Inflammatory macrophage (primary cell): ENCODE data around the gene CLDN19.

ENCODE experiments used
- DNase-seq, 2 donors: peaks; one replicate each; pipeline ENCODE4 v3.0.0-alpha.2; 2020 to 2022
- total RNA-seq, 18 experiments: gene quantifications; one replicate each; lab custom pipeline; 2026; ENCODE audit warnings: mixed read lengths in 6 of 18, inconsistent platforms in 2 of 18; lab: John Stamatoyannopoulos, UW

The CLDN19 gene
- 0 to 0.06 (median 0) reads per million in 18 experiments for total RNA-seq

- no peak for DNase-seq
Measured at GRCh38 chr1:42739753-42740700, at the start of gene CLDN19. Gene CLDN19 (minus strand): TSS chr1:42740236. CDS start chr1:42740063, 173 bp downstream.

GRCh38 chr1:42788021-42788420 lies 48.0 kb upstream of the CLDN19 start:
- no peak for DNase-seq

GRCh38 chr1:42786097-42786496 lies 46.1 kb upstream of the CLDN19 start:
- no peak for DNase-seq

- peak in 1 of 2 donors; percentile 9 for DNase-seq
Measured at GRCh38 chr1:42784946-42785693, 45.1 kb upstream of the CLDN19 start, which contains the start of gene TMEM269. Gene TMEM269 (plus strand): TSS chr1:42784991. CDS start chr1:42789894, 4,903 bp downstream.

- no peak for DNase-seq
Measured at GRCh38 chr1:42784547-42784945, 44.5 kb upstream of the CLDN19 start.

GRCh38 chr1:42783092-42783491 lies 43.1 kb upstream of the CLDN19 start:
- DNase-seq, result no peak

- no peak for DNase-seq
Measured at GRCh38 chr1:42780176-42780575, 40.1 kb upstream of the CLDN19 start.

- DNase-seq, result no peak
Measured at GRCh38 chr1:42779725-42780124, 39.7 kb upstream of the CLDN19 start.

- DNase-seq, result peak; percentile 47 to 48
Measured at GRCh38 chr1:42777852-42778251, 37.8 kb upstream of the CLDN19 start.

- no peak for DNase-seq
Measured at GRCh38 chr1:42776502-42776901, 36.5 kb upstream of the CLDN19 start.

GRCh38 chr1:42774928-42775526 lies 35.0 kb upstream of the CLDN19 start:
- peak; percentile 64 to 86 for DNase-seq

GRCh38 chr1:42773420-42773819 lies 33.4 kb upstream of the CLDN19 start:
- DNase-seq, result no peak

GRCh38 chr1:42769811-42770210 lies 29.8 kb upstream of the CLDN19 start:
- DNase-seq, result no peak

- DNase-seq, result no peak
Measured at GRCh38 chr1:42768172-42768571, 28.1 kb upstream of the CLDN19 start.

GRCh38 chr1:42767510-42768000 lies 27.5 kb upstream of the CLDN19 start:
- peak; percentile 29 to 52 for DNase-seq

GRCh38 chr1:42766741-42767509 lies 26.9 kb upstream of the CLDN19 start, which contains the start of the genes C1orf50 and P3H1:
Gene C1orf50 (plus strand): TSS chr1:42767249. CDS start chr1:42767312, 63 bp downstream.
Gene P3H1 (minus strand): TSS chr1:42767028. CDS start chr1:42766971, 57 bp downstream.
- DNase-seq, result peak; percentile 100

- peak; percentile 33 to 46 for DNase-seq
Measured at GRCh38 chr1:42765832-42766740, 26.1 kb upstream of the CLDN19 start.

GRCh38 chr1:42765269-42765668 lies 25.2 kb upstream of the CLDN19 start:
- no peak for DNase-seq

- DNase-seq, result no peak
Measured at GRCh38 chr1:42762269-42762668, 22.2 kb upstream of the CLDN19 start.

- no peak for DNase-seq
Measured at GRCh38 chr1:42761567-42761966, 21.5 kb upstream of the CLDN19 start.
